Measurements from ENCODE around the gene CFAP210. TPM values are rescaled to one million over a fixed set of nuclear protein-coding genes. Genes with fewer than 3 reads are reported as not detected.
"Not testable (repeated sequence)": the region's sequence is repeated elsewhere in the genome, so short reads cannot be mapped to it uniquely, and the experiment has no call there.

Gene CFAP210
- total and polyA plus RNA-seq, 4 experiments from 2014 or later: not detected

DNA sequence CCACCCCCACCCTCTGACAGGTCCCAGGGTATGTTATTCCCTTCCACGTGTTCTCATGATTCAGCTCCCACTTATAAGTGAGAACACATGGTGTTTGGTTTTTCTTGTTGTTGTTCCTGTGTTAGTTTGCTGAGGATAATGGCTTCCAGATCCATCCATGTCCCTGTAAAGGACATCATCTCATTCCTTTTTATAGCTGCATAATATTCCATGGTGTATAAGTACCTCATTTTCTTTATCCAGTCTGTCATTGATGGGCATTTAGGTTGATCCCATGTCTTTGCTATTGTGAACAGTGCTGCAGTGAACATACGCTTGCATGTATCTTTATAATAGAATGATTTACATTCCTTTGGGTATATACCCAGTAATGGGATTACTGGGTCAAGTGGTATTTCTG lies 5.0 kb upstream of the CFAP210 start:
- CTCF ChIA-PET (ENCODE audit: partially characterized antibody): not testable (repeated sequence)

DNA sequence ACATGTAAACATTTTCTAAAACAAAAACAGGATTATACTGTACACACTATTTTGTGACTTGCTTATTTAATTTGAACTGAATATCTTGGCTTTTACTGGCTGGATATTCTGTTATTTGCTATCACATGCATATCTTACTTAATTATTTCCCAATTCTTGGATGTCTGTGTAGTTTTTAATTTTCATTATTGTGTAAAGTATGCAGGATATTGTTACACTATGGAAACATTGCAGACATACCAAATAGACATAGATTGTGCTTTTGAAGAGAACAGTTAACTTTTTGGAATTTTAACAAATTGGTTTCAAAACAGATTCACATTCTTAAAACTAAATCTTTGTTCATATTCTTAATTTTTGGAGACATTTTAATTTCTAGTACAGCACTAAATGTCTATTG lies 2.2 kb upstream of the CFAP210 start:
- Histone ChIP-seq H3K4me1 (ENCODE audit: insufficient read depth, low read length) (peaks cover 15% of the 10 kb centered on the region), H3K9me3 (ENCODE audit: control insufficient read depth in 1 of 2, low read length in 2 of 2) (no peaks in the 10 kb centered on the region), H3K27ac (ENCODE audit: low read depth, low read length) (no peak overlapping the region), H3K27me3 (ENCODE audit: insufficient read depth, low read length) (no peaks in the 10 kb centered on the region), H3K36me3 (ENCODE audit: insufficient read depth, low read length) (no peaks in the 10 kb centered on the region), H3K4me3 (ENCODE audit: low read length in 2 of 2) (no peak overlapping the region)
- H3K4me1 Mint-ChIP-seq: peaks cover 12 to 21% (median 18%) of the 10 kb centered on the region in 4 donors
- peaks cover 2 to 8% of the 10 kb centered on the region in 2 donors for H3K27me3 Mint-ChIP-seq
- POLR2A ChIA-PET (ENCODE audit: partially characterized antibody): no interaction called here
- peaks cover 24 to 34% of the 10 kb centered on the region in 2 donors for H3K36me3 Mint-ChIP-seq
- peaks cover 0 to 12% (median 3%) of the 10 kb centered on the region in 8 donors for H3K9me3 Mint-ChIP-seq
- DNase-seq: no peak
- no peak overlapping the region for H3K27ac Mint-ChIP-seq
- no peak overlapping the region for H3K4me3 Mint-ChIP-seq
- CTCF ChIA-PET (ENCODE audit: partially characterized antibody): no interaction called here
- intact Hi-C loops (cut with micrococcal nuclease): loop anchor here (10.0 kb wide), 1 partner anchor 1238 kb away; no protein-coding TSS in a partner anchor

More for the DNA sequence above, 5.0 kb upstream of the CFAP210 start:
- POLR2A ChIA-PET (ENCODE audit: partially characterized antibody); H3K27ac Mint-ChIP-seq; H3K4me1 ChIP-seq (ENCODE audit: insufficient read depth, low read length); H3K27me3 ChIP-seq (ENCODE audit: insufficient read depth, low read length); H3K9me3 Mint-ChIP-seq; H3K4me3 ChIP-seq (ENCODE audit: low read length in 2 of 2); H3K27me3 Mint-ChIP-seq; DNase-seq; H3K27ac ChIP-seq (ENCODE audit: low read depth, low read length); H3K9me3 ChIP-seq (ENCODE audit: control insufficient read depth in 1 of 2, low read length in 2 of 2); H3K36me3 ChIP-seq (ENCODE audit: insufficient read depth, low read length); H3K4me3 Mint-ChIP-seq: not testable (repeated sequence)
- H3K36me3 Mint-ChIP-seq: peaks cover 31 to 34% of the 10 kb centered on the region in 2 donors
- H3K4me1 Mint-ChIP-seq: peaks cover 4 to 10% (median 10%) of the 10 kb centered on the region in 4 donors
- intact Hi-C loops (cut with micrococcal nuclease): loop anchor here (10.0 kb wide), 1 partner anchor 1236 kb away; no protein-coding TSS in a partner anchor

DNA sequence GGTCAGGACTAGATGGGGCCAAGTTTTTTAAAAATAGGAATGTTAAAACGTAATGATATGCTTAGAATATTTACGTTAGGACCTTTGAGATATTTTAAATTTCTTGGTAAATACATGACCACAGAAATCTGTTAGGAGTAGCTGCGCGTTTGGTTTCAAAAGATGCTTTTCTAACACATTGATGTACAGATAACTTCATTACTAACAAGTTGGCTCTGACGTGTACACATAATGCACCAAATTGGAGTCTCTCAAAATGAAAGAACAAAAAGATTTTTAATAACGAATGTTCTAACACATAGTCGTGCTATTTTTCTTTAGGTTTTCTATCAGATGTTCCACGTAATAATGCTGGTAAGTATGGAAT lies 672 bp upstream of the CFAP210 start:
- peak overlapping the region; percentile 37 to 69 for H3K4me3 ChIP-seq (ENCODE audit: low read length in 2 of 2)
- H3K4me3 Mint-ChIP-seq: peak overlapping the region; percentile 88 to 96 (median 92)
- intact Hi-C loops (cut with micrococcal nuclease): loop anchor here (1.0 to 10.0 kb wide), 5 partner anchors 103 to 1240 kb away; partner anchors contain the start of genes FASTKD1, PPIG, SSB and UBR3
- ChIA-PET POLR2A (ENCODE audit: partially characterized antibody) (interaction anchor here (0.8 to 2.8 kb wide), 6 partner anchors 8 to 133 kb away, joined by 3 to 10 read pairs (median 4); partner anchors contain the start of genes PPIG, SSB and UBR3), CTCF (ENCODE audit: partially characterized antibody) (no interaction called here)
- DNase-seq: no peak
- peaks cover 2 to 20% (median 11%) of the 10 kb centered on the region in 8 donors for H3K9me3 Mint-ChIP-seq
- H3K36me3 ChIP-seq (ENCODE audit: insufficient read depth, low read length): no peaks in the 10 kb centered on the region
- peak overlapping the region; percentile 93 to 100 (median 99) for H3K27ac Mint-ChIP-seq
- no peaks in the 10 kb centered on the region for H3K9me3 ChIP-seq (ENCODE audit: control insufficient read depth in 1 of 2, low read length in 2 of 2)
- peaks cover 16 to 31% of the 10 kb centered on the region in 2 donors for H3K36me3 Mint-ChIP-seq
- H3K27ac ChIP-seq (ENCODE audit: low read depth, low read length): peak overlapping the region; percentile 72
- H3K27me3 Mint-ChIP-seq: peaks cover 5 to 8% of the 10 kb centered on the region in 2 donors
- H3K4me1 Mint-ChIP-seq: peaks cover 12 to 21% (median 18%) of the 10 kb centered on the region in 4 donors
- no peaks in the 10 kb centered on the region for H3K27me3 ChIP-seq (ENCODE audit: insufficient read depth, low read length)
- peaks cover 15% of the 10 kb centered on the region for H3K4me1 ChIP-seq (ENCODE audit: insufficient read depth, low read length)

DNA sequence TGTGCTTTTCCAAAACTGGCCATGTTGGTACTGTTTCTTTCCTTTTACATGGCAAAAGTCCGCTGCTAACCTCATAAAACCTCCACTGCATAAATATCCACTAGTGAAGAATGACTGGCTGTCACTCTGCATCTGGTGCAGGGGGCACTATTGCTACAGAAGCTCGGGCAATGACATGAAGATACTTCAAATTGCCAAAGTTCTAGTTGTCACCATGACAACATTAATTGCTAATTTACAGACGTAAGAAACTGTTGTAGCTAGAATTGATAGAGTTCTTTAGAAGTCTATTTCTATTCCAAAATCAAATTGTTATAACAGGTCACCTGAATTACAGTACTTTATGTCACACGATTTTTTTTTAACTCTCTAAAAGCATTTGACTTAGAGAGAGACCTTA lies 845 bp downstream of the CFAP210 start:
- peak overlapping the region; percentile 93 to 100 (median 99) for H3K27ac Mint-ChIP-seq
- Histone ChIP-seq H3K4me3 (ENCODE audit: low read length in 2 of 2) (no peak overlapping the region), H3K36me3 (ENCODE audit: insufficient read depth, low read length) (no peaks in the 10 kb centered on the region), H3K4me1 (ENCODE audit: insufficient read depth, low read length) (peaks cover 15% of the 10 kb centered on the region), H3K9me3 (ENCODE audit: control insufficient read depth in 1 of 2, low read length in 2 of 2) (no peaks in the 10 kb centered on the region), H3K27me3 (ENCODE audit: insufficient read depth, low read length) (no peaks in the 10 kb centered on the region), H3K27ac (ENCODE audit: low read depth, low read length) (peak overlapping the region; percentile 72)
- intact Hi-C loops (cut with micrococcal nuclease): loop anchor here (10.0 kb wide), 1 partner anchor 1241 kb away; no protein-coding TSS in a partner anchor
- peaks cover 11 to 20% of the 10 kb centered on the region in 2 donors for H3K36me3 Mint-ChIP-seq
- POLR2A ChIA-PET (ENCODE audit: partially characterized antibody): interaction anchor here (0.9 to 2.8 kb wide), 4 partner anchors 105 to 170 kb away, joined by 3 to 10 read pairs (median 6); partner anchors contain the start of genes PPIG and SSB
- H3K9me3 Mint-ChIP-seq: peaks cover 5 to 24% (median 17%) of the 10 kb centered on the region in 8 donors
- H3K4me3 Mint-ChIP-seq: peak overlapping the region; percentile 88 to 96 (median 92)
- DNase-seq: peak; percentile 24 to 44 (median 28)
- H3K4me1 Mint-ChIP-seq: peaks cover 12 to 21% (median 16%) of the 10 kb centered on the region in 4 donors
- peaks cover 7 to 8% of the 10 kb centered on the region in 2 donors for H3K27me3 Mint-ChIP-seq
- CTCF ChIA-PET (ENCODE audit: partially characterized antibody): interaction anchor here (0.6 to 0.9 kb wide), 2 partner anchors 30 to 131 kb away, joined by 3 read pairs; partner anchors contain the start of gene METTL5

DNA sequence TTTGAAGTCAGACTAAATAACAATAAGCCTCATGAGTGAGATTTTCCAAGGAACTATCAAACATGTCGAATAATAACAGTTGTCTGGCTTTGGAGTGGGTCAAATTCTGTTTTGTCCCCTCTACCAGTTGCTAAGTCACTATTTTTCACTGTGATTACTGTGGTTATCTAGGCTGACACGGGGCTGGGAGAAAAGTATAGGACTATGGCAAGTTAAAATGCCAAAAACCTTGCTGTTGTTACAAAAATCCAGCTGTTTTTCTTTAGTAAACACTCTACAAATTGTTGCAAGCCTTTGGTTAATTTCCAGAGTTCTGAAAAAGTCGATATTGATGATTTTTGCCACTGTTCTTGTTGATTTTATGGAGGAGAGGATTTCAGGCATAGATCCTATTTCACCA lies 1.5 kb downstream of the CFAP210 start:
- CTCF ChIA-PET (ENCODE audit: partially characterized antibody): interaction anchor here (0.9 kb wide), 1 partner anchor 132 kb away, joined by 3 read pairs; the partner anchor contains the start of gene METTL5

DNA sequence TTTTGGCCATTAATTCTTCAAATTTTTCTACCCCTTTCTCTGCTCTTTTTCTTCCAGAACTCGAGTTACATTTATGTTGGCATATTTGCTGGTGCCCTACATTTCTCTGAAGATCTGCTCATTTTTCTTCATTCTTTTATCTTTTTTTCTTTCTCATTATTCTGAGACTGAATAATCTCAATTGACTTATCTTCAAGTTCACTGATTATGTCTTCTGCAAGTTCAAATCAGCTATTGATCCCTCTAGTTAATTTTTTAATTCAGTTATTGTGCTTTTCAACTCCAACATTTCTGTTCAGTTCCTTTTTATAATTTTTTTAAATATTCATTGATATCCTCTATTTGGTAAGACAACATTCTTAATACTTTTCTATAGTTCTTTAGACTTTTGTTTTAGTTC lies 3.2 kb downstream of the CFAP210 start:
- Mint-ChIP-seq H3K4me3 (no peak overlapping the region), H3K27me3 (peaks cover 8 to 9% of the 10 kb centered on the region in 2 donors), H3K27ac (peak overlapping the region in 1 of 7 donors; percentile 5), H3K36me3 (peaks cover 7 to 17% of the 10 kb centered on the region in 2 donors), H3K9me3 (peaks cover 5 to 27% (median 17%) of the 10 kb centered on the region in 8 donors), H3K4me1 (peaks cover 12 to 21% (median 16%) of the 10 kb centered on the region in 4 donors)
- no peak for DNase-seq
- no peak overlapping the region for H3K27ac ChIP-seq (ENCODE audit: low read depth, low read length)
- no peak overlapping the region for H3K4me3 ChIP-seq (ENCODE audit: low read length in 2 of 2)
- CTCF ChIA-PET (ENCODE audit: partially characterized antibody): no interaction called here
- intact Hi-C loops (cut with micrococcal nuclease): loop anchor here (10.0 kb wide), 1 partner anchor 1244 kb away; no protein-coding TSS in a partner anchor
- H3K9me3 ChIP-seq (ENCODE audit: control insufficient read depth in 1 of 2, low read length in 2 of 2): no peaks in the 10 kb centered on the region
- H3K36me3 ChIP-seq (ENCODE audit: insufficient read depth, low read length): no peaks in the 10 kb centered on the region
- POLR2A ChIA-PET (ENCODE audit: partially characterized antibody): no interaction called here
- peaks cover 15% of the 10 kb centered on the region for H3K4me1 ChIP-seq (ENCODE audit: insufficient read depth, low read length)
- H3K27me3 ChIP-seq (ENCODE audit: insufficient read depth, low read length): no peaks in the 10 kb centered on the region

More for the DNA sequence above, 1.5 kb downstream of the CFAP210 start:
- H3K27ac ChIP-seq (ENCODE audit: low read depth, low read length): no peak overlapping the region
- H3K27me3 ChIP-seq (ENCODE audit: insufficient read depth, low read length): no peaks in the 10 kb centered on the region
- peaks cover 13 to 20% of the 10 kb centered on the region in 2 donors for H3K36me3 Mint-ChIP-seq
- H3K9me3 ChIP-seq (ENCODE audit: control insufficient read depth in 1 of 2, low read length in 2 of 2): no peaks in the 10 kb centered on the region
- H3K36me3 ChIP-seq (ENCODE audit: insufficient read depth, low read length): no peaks in the 10 kb centered on the region
- intact Hi-C loops (cut with micrococcal nuclease): loop anchor here (10.0 kb wide), 1 partner anchor 1242 kb away; no protein-coding TSS in a partner anchor
- H3K27me3 Mint-ChIP-seq: peaks cover 8 to 9% of the 10 kb centered on the region in 2 donors
- H3K27ac Mint-ChIP-seq: peak overlapping the region in 5 of 7 donors; percentile 84 to 99 (median 90)
- H3K4me3 ChIP-seq (ENCODE audit: low read length in 2 of 2): no peak overlapping the region
- no peak overlapping the region for H3K4me3 Mint-ChIP-seq
- DNase-seq: no peak
- H3K4me1 Mint-ChIP-seq: peaks cover 12 to 21% (median 16%) of the 10 kb centered on the region in 4 donors
- peaks cover 5 to 25% (median 17%) of the 10 kb centered on the region in 8 donors for H3K9me3 Mint-ChIP-seq
- POLR2A ChIA-PET (ENCODE audit: partially characterized antibody): interaction anchor here (0.9 to 2.8 kb wide), 2 partner anchors 106 to 108 kb away, joined by 3 to 10 read pairs; partner anchors contain the start of gene SSB
- peaks cover 15% of the 10 kb centered on the region for H3K4me1 ChIP-seq (ENCODE audit: insufficient read depth, low read length)

DNA sequence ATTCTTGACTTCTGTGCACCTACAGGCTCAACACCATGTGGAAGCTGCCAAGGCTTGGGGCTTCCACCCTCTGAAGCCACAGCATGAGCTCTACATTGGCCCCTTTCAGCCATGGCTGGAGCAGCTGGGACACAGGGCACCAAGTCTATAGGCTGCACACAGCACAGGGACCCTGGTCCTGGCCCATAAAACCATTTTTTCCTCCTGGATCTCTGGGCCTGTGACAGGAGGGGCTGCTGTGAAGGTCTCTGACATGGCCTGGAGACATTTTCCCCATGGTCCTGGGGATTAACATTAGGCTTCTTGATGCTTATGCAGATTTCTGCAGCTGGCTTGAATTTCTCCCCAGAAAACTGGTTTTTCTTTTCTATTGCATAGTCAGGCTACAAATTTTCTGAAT lies 6.3 kb downstream of the CFAP210 start:
- POLR2A ChIA-PET (ENCODE audit: partially characterized antibody); intact Hi-C loops (cut with micrococcal nuclease); H3K4me1 ChIP-seq (ENCODE audit: insufficient read depth, low read length); H3K36me3 Mint-ChIP-seq; H3K27ac Mint-ChIP-seq; H3K4me3 Mint-ChIP-seq; H3K27me3 ChIP-seq (ENCODE audit: insufficient read depth, low read length); CTCF ChIA-PET (ENCODE audit: partially characterized antibody); H3K27ac ChIP-seq (ENCODE audit: low read depth, low read length); H3K4me1 Mint-ChIP-seq; H3K36me3 ChIP-seq (ENCODE audit: insufficient read depth, low read length); H3K9me3 ChIP-seq (ENCODE audit: control insufficient read depth in 1 of 2, low read length in 2 of 2); H3K4me3 ChIP-seq (ENCODE audit: low read length in 2 of 2); DNase-seq; H3K27me3 Mint-ChIP-seq: not testable (repeated sequence)
- peaks cover 5 to 24% (median 17%) of the 10 kb centered on the region in 8 donors for H3K9me3 Mint-ChIP-seq
